Esophagus squamous epithelium (tissue), 5 donors: ENCODE measurements around the gene SMCO3. TPM values are rescaled to one million over a fixed set of nuclear protein-coding genes. Genes with fewer than 3 reads are reported as not detected.

Experiments used
- DNase-seq: peaks from one replicate; lab custom pipeline; 2025; lab: John Stamatoyannopoulos, UW
- H3K27ac ChIP-seq, 4 donors: fragments of 200-600 bp; sonication (generic); one replicate each; pipeline ENCODE4 v1.5.1; 2016 to 2019; ENCODE audit warnings: mild to moderate bottlenecking in 1 of 4
- H3K27me3 ChIP-seq, 4 donors: fragments of 200-600 bp; sonication (generic); 1 replicate in 3 of 4; 2 replicates in 1 of 4; pipeline versions ENCODE4 v1.5.1 to v1.6.0; 2017 to 2021; ENCODE audit warnings: antibody characterized with exemption in 1 of 4
- H3K36me3 ChIP-seq, 3 donors: fragments of 200-600 bp; sonication (generic); one replicate each; pipeline ENCODE4 v1.5.1; 2016 to 2019
- H3K4me1 ChIP-seq, 3 donors: fragments of 200-600 bp; sonication (generic); one replicate each; pipeline ENCODE4 v1.5.1; 2017 to 2019
- H3K4me3 ChIP-seq, 4 donors: fragments of 200-600 bp; sonication (generic); 1 replicate in 3 of 4; 2 replicates in 1 of 4; pipeline ENCODE4 v1.5.1; 2016 to 2019; ENCODE audit warnings: mild to moderate bottlenecking in 2 of 4, moderate library complexity in 1 of 4
- H3K9me3 ChIP-seq, 3 donors: fragments of 200-600 bp; sonication (generic); one replicate each; pipeline ENCODE4 v1.5.1; 2016 to 2019
- CTCF ChIP-seq, 6 experiments: fragments of 450-650 bp in 4 of 6; fragments of 200-600 bp in 2 of 6; sonication (generic) in 2 of 6; IDR thresholded peaks; one replicate each; pipeline ENCODE4 v1.5.1; 2016 to 2019; ENCODE audit warnings: antibody characterized with exemption in 6 of 6, mild to moderate bottlenecking in 4 of 6, moderate library complexity in 4 of 6
- POLR2A ChIP-seq, 4 donors: fragments of 450-650 bp; IDR thresholded peaks; one replicate each; pipeline ENCODE4 v1.6.1; 2017; ENCODE audit warnings: antibody characterized with exemption in 4 of 4, mild to moderate bottlenecking in 4 of 4, moderate library complexity in 3 of 4
- WGBS, 2 donors: methylation state at CpG; one replicate each; pipeline ENCODE4 v1.1.5; 2018; 5-methylcytosine and 5-hydroxymethylcytosine counted together
- intact Hi-C: fragments of 100-400 bp; cut with DNase I; formaldehyde crosslinking; loops from one replicate; pipeline ENCODE4 v1.15.0; 2022
- total RNA-seq, 4 donors: library from RNA; depleted of rRNA; stranded (reverse); fragments of >200 nt; gene quantifications; one replicate each; pipeline ENCODE4 v1.1.0, GENCODE V29; 2016
- donor health status: DM: yes; HTN: yes; CAD: no.

SMCO3 gene
- total RNA-seq, 4 donors from 2014 or later, result 0.50 TPM; not detected in 3

- Histone ChIP-seq H3K4me3 (no peak overlapping the region), H3K36me3 (peaks cover 0 to 13% (median 0%) of the 10 kb centered on the region in 3 donors), H3K27me3 (no peaks in the 10 kb centered on the region), H3K4me1 (no peaks in the 10 kb centered on the region), H3K9me3 (peaks cover 0 to 4% (median 0%) of the 10 kb centered on the region in 3 donors), H3K27ac (no peak overlapping the region)
- WGBS, 2 donors, result 56 to 61% methylated on average over 17 of the region's 17 CpGs
- DNase-seq, result no peak
- TF ChIP-seq CTCF (IDR thresholded peaks at IDR 0.05) (peak in 1 of 6 experiments; percentile 11), POLR2A (IDR thresholded peaks at IDR 0.05) (no peak)
- intact Hi-C loops, result no loop called here
Observed at GRCh38 chr12:14756334-14757143, 57.4 kb downstream of the SMCO3 start.

Other genes starting within 250 kb of the SMCO3 start
- gene PLBD1, start 246.3 kb downstream of the SMCO3 start, total RNA-seq, result 10 to 100 TPM; 32.4 to 71.8 (median 56.5) TPM
- under 1 TPM in 1 of 4 donors, not detected in 3; 0.19 TPM for gene GUCY2C, start 117.6 kb downstream of the SMCO3 start, total RNA-seq
- 10 to 100 TPM; 16.0 to 21.4 (median 18.2) TPM for gene WBP11, start 10.7 kb downstream of the SMCO3 start, total RNA-seq
- gene C12orf60, start 10.5 kb downstream of the SMCO3 start, total RNA-seq, result 1 to 10 TPM in 1 of 4 donors, under 1 TPM in 3; 0.15 to 2.6 (median 0.65) TPM
- under 1 TPM in 2 of 4 donors, not detected in 2; 0.35 to 0.95 TPM for gene ART4, start 29.3 kb upstream of the SMCO3 start, total RNA-seq
- gene MGP, start 71.7 kb upstream of the SMCO3 start, total RNA-seq, result 100 to 1,000 TPM in 1 of 4 donors, 10 to 100 TPM in 2, 1 to 10 TPM in 1; 5.2 to 108 (median 41.4) TPM
- gene ERP27, start 124.4 kb upstream of the SMCO3 start, total RNA-seq, result 1 to 10 TPM in 2 of 4 donors, under 1 TPM in 1, not detected in 1; 0.57 to 5.5 (median 1.9) TPM
- 10 to 100 TPM; 17.2 to 91.1 (median 62.0) TPM for gene ARHGDIB, start 147.4 kb upstream of the SMCO3 start, total RNA-seq
- not detected for gene PDE6H, start 158.9 kb upstream of the SMCO3 start, total RNA-seq